Measurements from ENCODE around the gene WDR7. TPM values are rescaled to one million over a fixed set of nuclear protein-coding genes. Genes with fewer than 3 reads are reported as not detected.

Gene WDR7
- total and polyA plus RNA-seq, 2 experiments from 2014 or later, result 7.0 to 14.8 TPM

- H3K4me3 Mint-ChIP-seq, result no peak overlapping the region
- H2AFZ ChIP-seq, result no peak overlapping the region
- H3K9me2 ChIP-seq (ENCODE audit: insufficient read depth), result peaks cover 9% of the 10 kb centered on the region
- H3K27ac Mint-ChIP-seq, result no peak overlapping the region
- TF ChIP-seq NANOG (IDR thresholded peaks at IDR 0.05; ENCODE audit: borderline replicate concordance) (no peak), POLR2AphosphoS5 (IDR thresholded peaks at IDR 0.05; ENCODE audit: low read depth) (no peak), JUNB (IDR thresholded peaks at IDR 0.05; ENCODE audit: unreplicated experiment) (no peak), CREB1 (CRISPR knock-in tag; IDR thresholded peaks at IDR 0.05; ENCODE audit: low read depth) (no peak)
- no peaks in the 10 kb centered on the region for H3K36me3 ChIP-seq (ENCODE audit: insufficient read depth)
- H3K4me1 ChIP-seq (ENCODE audit: insufficient read depth), result no peaks in the 10 kb centered on the region
- no peaks in the 10 kb centered on the region for H3K27me3 ChIP-seq (ENCODE audit: insufficient read depth)
- ATAC-seq, result no peak
- H3K4me2 ChIP-seq, result no peak overlapping the region
- H3K27me3 Mint-ChIP-seq (ENCODE audit: insufficient read depth, low read depth, poor library complexity), result peaks cover 4% of the 10 kb centered on the region
- H3K79me2 ChIP-seq (replicated peaks; ENCODE audit: insufficient read depth), result no peaks in the 10 kb centered on the region
- no peaks in the 10 kb centered on the region; the same call in 1 of the 3 replicates for H3K36me3 Mint-ChIP-seq (ENCODE audit: low read depth)
- no peak overlapping the region for H3K4me3 ChIP-seq
- H3K4me1 Mint-ChIP-seq, result no peaks in the 10 kb centered on the region
- no peak for DNase-seq (ENCODE audit: low spot score)
- H4K20me1 ChIP-seq (replicated peaks; ENCODE audit: insufficient read depth), result no peaks in the 10 kb centered on the region
- no peaks in the 10 kb centered on the region for H3F3A ChIP-seq (replicated peaks; ENCODE audit: low read depth)
- H3K27ac ChIP-seq (ENCODE audit: low read depth), result no peak overlapping the region
- no peaks in the 10 kb centered on the region for H3K9me3 Mint-ChIP-seq
These were observed 389.0 kb downstream of the WDR7 start for GRCh38 chr18:57040175-57040574.

- no peak overlapping the region for H3K4me3 ChIP-seq
- no peak for ATAC-seq
- no peaks in the 10 kb centered on the region for H3K36me3 ChIP-seq (ENCODE audit: insufficient read depth)
- H3K27ac ChIP-seq (ENCODE audit: low read depth), result no peak overlapping the region
- H3K79me2 ChIP-seq (replicated peaks; ENCODE audit: insufficient read depth), result no peaks in the 10 kb centered on the region
- H3K27me3 Mint-ChIP-seq (ENCODE audit: insufficient read depth, low read depth, poor library complexity), result peaks cover 6% of the 10 kb centered on the region
- DNase-seq (ENCODE audit: low spot score), result no peak
- no peak overlapping the region for H2AFZ ChIP-seq
- peaks cover 5% of the 10 kb centered on the region for H3K9me2 ChIP-seq (ENCODE audit: insufficient read depth)
- H3K4me3 Mint-ChIP-seq, result no peak overlapping the region
- no peaks in the 10 kb centered on the region for H3K27me3 ChIP-seq (ENCODE audit: insufficient read depth)
- no peak overlapping the region for H3K27ac Mint-ChIP-seq
- no peaks in the 10 kb centered on the region for H3F3A ChIP-seq (replicated peaks; ENCODE audit: low read depth)
- H3K4me1 Mint-ChIP-seq, result peaks cover 2% of the 10 kb centered on the region; the same call in 2 of the 3 replicates
- H4K20me1 ChIP-seq (replicated peaks; ENCODE audit: insufficient read depth), result no peaks in the 10 kb centered on the region
- H3K4me1 ChIP-seq (ENCODE audit: insufficient read depth), result no peaks in the 10 kb centered on the region
- no peaks in the 10 kb centered on the region; the same call in none of the 3 replicates for H3K36me3 Mint-ChIP-seq (ENCODE audit: low read depth)
- peaks cover 8% of the 10 kb centered on the region; the same call in 2 of the 3 replicates for H3K9me3 Mint-ChIP-seq
- H3K4me2 ChIP-seq, result no peak overlapping the region
- TF ChIP-seq STAT1 (IDR thresholded peaks at IDR 0.05; ENCODE audit: unreplicated experiment) (no peak), EZH2 (IDR thresholded peaks at IDR 0.05; ENCODE audit: low read depth, unreplicated experiment) (no peak), ETS1 (IDR thresholded peaks at IDR 0.05) (no peak), ZNF114 (CRISPR knock-in tag; IDR thresholded peaks at IDR 0.05) (no peak), REST (IDR thresholded peaks at IDR 0.05; ENCODE audit: unreplicated experiment) (no peak), JUNB (IDR thresholded peaks at IDR 0.05; ENCODE audit: unreplicated experiment) (no peak), ZNF462 (CRISPR knock-in tag; IDR thresholded peaks at IDR 0.05) (no peak), POLR2AphosphoS5 (IDR thresholded peaks at IDR 0.05; ENCODE audit: low read depth) (no peak), NANOG (IDR thresholded peaks at IDR 0.05; ENCODE audit: borderline replicate concordance) (no peak), EZH2phosphoT487 (IDR thresholded peaks at IDR 0.05; ENCODE audit: unreplicated experiment) (no peak)
These were observed 392.1 kb downstream of the WDR7 start for GRCh38 chr18:57043241-57043640.
